Neural progenitor cell (in vitro differentiated cells): ENCODE measurements around the gene NTRK3. TPM values are rescaled to one million over a fixed set of nuclear protein-coding genes. Genes with fewer than 3 reads are reported as not detected.
A peak's percentile ranks its signal among the peaks of the same experiment; 100 is the strongest.

Experiments
- DNase-seq: peaks from one replicate; pipeline ENCODE4 v3.0.0-alpha.2; 2016; ENCODE audit warnings: low spot score
- H2AFZ ChIP-seq: fragments of 200-600 bp; sonication (generic); replicated peaks from 2 replicates; pipeline ENCODE4 v1.6.1; 2016; ENCODE audit warnings: antibody characterized with exemption
- H3F3A ChIP-seq: fragments of 200-600 bp; sonication (generic); 2 replicates; pipeline ENCODE4 v1.6.1; 2016; ENCODE audit warnings: antibody characterized with exemption, low read depth
- H3K27ac ChIP-seq: fragments of 200-600 bp; sonication (generic); 2 replicates; pipeline ENCODE4 v1.5.1; 2016; ENCODE audit warnings: mild to moderate bottlenecking
- H3K27me3 ChIP-seq: fragments of 200-600 bp; sonication (generic); 2 replicates; pipeline ENCODE4 v1.6.1; 2016; ENCODE audit warnings: mild to moderate bottlenecking, moderate library complexity
- H3K36me3 ChIP-seq: fragments of 200-600 bp; sonication (generic); 2 replicates; pipeline ENCODE4 v1.5.1; 2016
- H3K4me1 ChIP-seq: fragments of 200-600 bp; sonication (generic); 2 replicates; pipeline ENCODE4 v1.6.1; 2016; ENCODE audit warnings: mixed run types
- H3K4me2 ChIP-seq: fragments of 200-600 bp; sonication (generic); 2 replicates; pipeline ENCODE4 v1.6.1; 2016
- H3K4me3 ChIP-seq: fragments of 200-600 bp; sonication (generic); 2 replicates; pipeline ENCODE4 v1.5.1; 2016
- H3K79me2 ChIP-seq: fragments of 200-600 bp; sonication (generic); 2 replicates; pipeline ENCODE4 v1.6.1; 2016; ENCODE audit warnings: low read depth
- H3K9ac ChIP-seq: fragments of 200-600 bp; sonication (generic); 2 replicates; pipeline ENCODE4 v1.6.1; 2016
- H3K9me3 ChIP-seq: fragments of 200-600 bp; sonication (generic); 2 replicates; pipeline ENCODE4 v1.5.1; 2016; ENCODE audit warnings: low read depth
- H4K20me1 ChIP-seq: fragments of 200-600 bp; sonication (generic); 2 replicates; pipeline ENCODE4 v1.6.1; 2016; ENCODE audit warnings: low read depth
- H3K27ac Mint-ChIP-seq: 3 replicates; pipeline ENCODE4 v1.8.0; 2021; ENCODE audit warnings: mixed read lengths
- H3K27me3 Mint-ChIP-seq: 2 replicates; pipeline ENCODE4 v1.8.0; 2022; ENCODE audit warnings: low read depth, mild to moderate bottlenecking, inconsistent platforms, moderate library complexity, mixed read lengths; ENCODE audit not compliant: insufficient read depth
- H3K36me3 Mint-ChIP-seq: 3 replicates; pipeline ENCODE4 v1.8.0; 2021; ENCODE audit warnings: mixed read lengths
- H3K4me1 Mint-ChIP-seq: 3 replicates; pipeline ENCODE4 v1.8.0; 2021; ENCODE audit warnings: mixed read lengths
- H3K4me3 Mint-ChIP-seq: 3 replicates; pipeline ENCODE4 v1.8.0; 2021; ENCODE audit warnings: mild to moderate bottlenecking, moderate library complexity, mixed read lengths
- H3K9me3 Mint-ChIP-seq: 3 replicates; pipeline ENCODE4 v1.8.0; 2020; ENCODE audit warnings: mixed read lengths
- EZH2 ChIP-seq: fragments of 200-600 bp; sonication (generic); IDR thresholded peaks from 2 replicates; pipeline ENCODE4 v1.6.1; 2017; ENCODE audit warnings: antibody characterized with exemption, mild to moderate bottlenecking, moderate library complexity
- EZH2phosphoT487 ChIP-seq: fragments of 200-600 bp; sonication (generic); IDR thresholded peaks from 2 replicates; pipeline ENCODE4 v1.6.1; 2017; ENCODE audit warnings: antibody characterized with exemption
- total RNA-seq: library from RNA; depleted of rRNA; stranded (reverse); fragments of >200 nt; gene quantifications from 2 replicates; pipeline ENCODE4 v1.2.3, GENCODE V29; 2015; ENCODE audit warnings: low replicate concordance
- TF ChIP-seq, protein P1 (sequence below): fragments of 200-600 bp; sonication (generic); IDR thresholded peaks from 2 replicates; pipeline ENCODE4 v1.5.1; 2017; ENCODE audit warnings: antibody characterized with exemption, mild to moderate bottlenecking

Gene NTRK3
- total RNA-seq, 1 donor from 2014 or later, result 2.0 TPM

DNA sequence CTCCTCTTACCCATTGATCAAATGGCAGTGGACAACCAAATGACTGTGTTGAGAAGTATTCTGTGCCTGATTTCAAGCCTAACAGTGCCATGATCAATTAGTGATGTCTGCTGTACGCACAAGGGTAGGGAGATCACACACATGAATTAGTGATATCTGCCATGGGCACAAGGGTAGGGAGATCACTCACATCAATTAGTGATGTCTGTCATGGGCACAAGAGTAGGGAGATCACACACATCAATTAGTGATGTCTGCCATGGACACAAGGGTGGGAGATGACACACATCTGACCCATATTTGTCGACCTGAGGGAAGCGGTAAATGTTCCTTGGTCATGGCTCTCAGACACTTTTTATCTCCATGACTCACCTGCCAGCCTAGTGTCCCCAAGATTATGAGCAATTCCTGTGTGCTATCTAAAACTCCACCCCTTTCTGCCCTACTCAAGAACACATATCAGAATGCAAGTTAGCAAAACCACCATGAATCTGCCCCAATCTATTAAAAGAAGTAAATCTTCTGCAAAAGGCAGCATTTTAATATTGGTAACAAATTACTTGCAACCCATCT is 165.0 kb downstream of the NTRK3 start:
- Mint-ChIP-seq H3K4me3 (no peak overlapping the region), H3K27me3 (peaks cover 4% of the 10 kb centered on the region), H3K27ac (no peak overlapping the region), H3K36me3 (peaks cover 2% of the 10 kb centered on the region), H3K4me1 (peaks cover 31% of the 10 kb centered on the region), H3K9me3 (peaks cover 3% of the 10 kb centered on the region)
- DNase-seq, result no peak
- Histone ChIP-seq H3K4me3 (no peak overlapping the region), H4K20me1 (no peaks in the 10 kb centered on the region), H3K9ac (no peak overlapping the region), H3K27me3 (no peaks in the 10 kb centered on the region), H3K36me3 (no peaks in the 10 kb centered on the region), H3K9me3 (no peaks in the 10 kb centered on the region), H3K4me1 (no peaks in the 10 kb centered on the region), H3K4me2 (no peak overlapping the region), H2AFZ (no peak overlapping the region), H3K79me2 (no peaks in the 10 kb centered on the region), H3F3A (no peaks in the 10 kb centered on the region), H3K27ac (no peak overlapping the region)
- TF ChIP-seq EZH2, result no peak
- TF ChIP-seq EZH2phosphoT487, result no peak
- TF ChIP-seq, protein P1, sequence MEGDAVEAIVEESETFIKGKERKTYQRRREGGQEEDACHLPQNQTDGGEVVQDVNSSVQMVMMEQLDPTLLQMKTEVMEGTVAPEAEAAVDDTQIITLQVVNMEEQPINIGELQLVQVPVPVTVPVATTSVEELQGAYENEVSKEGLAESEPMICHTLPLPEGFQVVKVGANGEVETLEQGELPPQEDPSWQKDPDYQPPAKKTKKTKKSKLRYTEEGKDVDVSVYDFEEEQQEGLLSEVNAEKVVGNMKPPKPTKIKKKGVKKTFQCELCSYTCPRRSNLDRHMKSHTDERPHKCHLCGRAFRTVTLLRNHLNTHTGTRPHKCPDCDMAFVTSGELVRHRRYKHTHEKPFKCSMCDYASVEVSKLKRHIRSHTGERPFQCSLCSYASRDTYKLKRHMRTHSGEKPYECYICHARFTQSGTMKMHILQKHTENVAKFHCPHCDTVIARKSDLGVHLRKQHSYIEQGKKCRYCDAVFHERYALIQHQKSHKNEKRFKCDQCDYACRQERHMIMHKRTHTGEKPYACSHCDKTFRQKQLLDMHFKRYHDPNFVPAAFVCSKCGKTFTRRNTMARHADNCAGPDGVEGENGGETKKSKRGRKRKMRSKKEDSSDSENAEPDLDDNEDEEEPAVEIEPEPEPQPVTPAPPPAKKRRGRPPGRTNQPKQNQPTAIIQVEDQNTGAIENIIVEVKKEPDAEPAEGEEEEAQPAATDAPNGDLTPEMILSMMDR, result no peak

DNA sequence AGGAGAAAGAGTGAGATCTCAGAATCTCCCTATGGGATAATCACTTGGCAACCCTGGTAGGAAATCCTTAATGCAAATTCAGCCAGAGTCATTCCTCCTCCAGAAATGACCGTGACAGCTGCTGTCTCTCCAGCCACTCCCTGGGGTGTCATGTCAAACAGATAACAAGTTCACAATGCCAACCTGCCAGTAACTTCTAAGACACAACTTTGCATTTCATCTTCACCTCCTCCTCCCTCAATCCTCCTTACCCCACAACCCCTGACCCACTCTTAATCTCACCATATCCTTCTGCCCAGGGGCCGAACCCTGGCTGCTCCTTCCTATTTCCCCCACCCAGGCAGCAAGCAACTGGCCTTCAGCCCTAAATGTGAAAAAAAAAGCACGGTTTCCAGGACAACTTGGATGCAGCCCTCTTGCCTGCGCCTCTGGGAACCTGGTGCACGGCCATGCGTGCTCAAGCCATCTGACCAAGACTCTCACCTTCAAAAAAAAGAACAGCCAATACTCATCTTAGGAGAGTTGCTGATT is 166.0 kb downstream of the NTRK3 start:
- Histone ChIP-seq H3K9me3 (no peaks in the 10 kb centered on the region), H3K36me3 (no peaks in the 10 kb centered on the region), H3K27me3 (no peaks in the 10 kb centered on the region), H3F3A (no peaks in the 10 kb centered on the region), H3K27ac (no peak overlapping the region), H2AFZ (no peak overlapping the region), H3K4me1 (no peaks in the 10 kb centered on the region), H4K20me1 (no peaks in the 10 kb centered on the region), H3K9ac (no peak overlapping the region), H3K79me2 (no peaks in the 10 kb centered on the region), H3K4me2 (no peak overlapping the region), H3K4me3 (no peak overlapping the region)
- peaks cover 3% of the 10 kb centered on the region for H3K9me3 Mint-ChIP-seq
- H3K27me3 Mint-ChIP-seq, result peaks cover 6% of the 10 kb centered on the region
- TF ChIP-seq, protein P1, result no peak
- no peak for TF ChIP-seq EZH2
- no peak for TF ChIP-seq EZH2phosphoT487
- H3K27ac Mint-ChIP-seq, result no peak overlapping the region
- H3K4me1 Mint-ChIP-seq, result peaks cover 31% of the 10 kb centered on the region
- no peak for DNase-seq
- H3K36me3 Mint-ChIP-seq, result peaks cover 2% of the 10 kb centered on the region
- no peak overlapping the region for H3K4me3 Mint-ChIP-seq

DNA sequence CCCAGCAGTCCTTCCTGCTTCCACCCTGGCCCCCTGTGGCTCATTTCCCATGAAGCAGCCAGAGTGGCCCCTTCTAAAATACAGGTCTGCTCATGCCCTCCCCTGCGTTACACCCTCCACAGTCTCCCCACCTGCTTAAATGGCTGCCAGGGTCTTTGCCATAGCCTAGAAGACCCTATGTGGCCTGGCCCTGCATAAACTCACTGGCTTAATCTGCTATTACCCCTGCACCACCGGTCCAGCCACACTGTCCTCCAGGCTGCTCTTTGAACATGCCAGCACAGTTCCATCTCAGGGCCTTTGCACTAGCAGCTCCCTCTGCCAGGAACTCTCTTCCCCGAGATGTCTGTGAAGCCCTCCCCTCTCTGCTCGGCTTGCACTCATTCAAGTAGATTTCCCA is 166.8 kb downstream of the NTRK3 start:
- no peaks in the 10 kb centered on the region for H3K27me3 ChIP-seq
- no peak overlapping the region for H3K9ac ChIP-seq
- TF ChIP-seq EZH2 (no peak), EZH2phosphoT487 (no peak)
- TF ChIP-seq, protein P1, result no peak
- DNase-seq, result no peak
- no peaks in the 10 kb centered on the region for H3K79me2 ChIP-seq
- no peaks in the 10 kb centered on the region for H3K36me3 ChIP-seq
- no peaks in the 10 kb centered on the region for H3F3A ChIP-seq
- H3K9me3 Mint-ChIP-seq, result peaks cover 3% of the 10 kb centered on the region
- H3K4me2 ChIP-seq, result no peak overlapping the region
- H3K27me3 Mint-ChIP-seq, result peaks cover 6% of the 10 kb centered on the region
- no peaks in the 10 kb centered on the region for H3K4me1 ChIP-seq
- H3K9me3 ChIP-seq, result no peaks in the 10 kb centered on the region
- no peak overlapping the region for H2AFZ ChIP-seq
- no peak overlapping the region for H3K4me3 ChIP-seq
- H3K4me3 Mint-ChIP-seq, result peak overlapping the region; percentile 15
- H3K36me3 Mint-ChIP-seq, result peaks cover 2% of the 10 kb centered on the region
- H3K27ac Mint-ChIP-seq, result no peak overlapping the region
- H3K4me1 Mint-ChIP-seq, result peaks cover 31% of the 10 kb centered on the region
- no peak overlapping the region for H3K27ac ChIP-seq
- H4K20me1 ChIP-seq, result no peaks in the 10 kb centered on the region
